Mesodermal cell (in vitro differentiated cells): ENCODE data around the gene STK32C.

Source experiments
- H3K27ac ChIP-seq: 2 replicates; pipeline ENCODE4 v1.7.0; 2013; ENCODE audit warnings: mild to moderate bottlenecking, low read depth, low read length, moderate library complexity; ENCODE audit not compliant: severe bottlenecking
- H3K36me3 ChIP-seq: 2 replicates; pipeline ENCODE4 v1.7.1; 2013; ENCODE audit warnings: mild to moderate bottlenecking, low read length, moderate library complexity; ENCODE audit not compliant: control insufficient read depth, insufficient read depth
- H3K4me1 ChIP-seq: one replicate; pipeline ENCODE4 v1.7.1; 2013; ENCODE audit warnings: mild to moderate bottlenecking, low read length; ENCODE audit not compliant: insufficient read depth, control insufficient read depth, poor library complexity, severe bottlenecking
- H3K4me3 ChIP-seq: 2 replicates; pipeline ENCODE4 v1.7.0; 2013; ENCODE audit warnings: low read length, control low read depth, mild to moderate bottlenecking; ENCODE audit not compliant: insufficient read depth, poor library complexity, severe bottlenecking; ENCODE audit errors: extremely low read depth
- H3K9me3 ChIP-seq: 2 replicates; pipeline ENCODE4 v1.7.1; 2013; ENCODE audit warnings: mild to moderate bottlenecking, low read length, moderate library complexity; ENCODE audit not compliant: control insufficient read depth
- WGBS, 2 experiments: methylation state at CpG; one replicate each; pipeline ENCODE4 v1.1.5; 2013; ENCODE audit warnings: missing lambda C conversion rate in 2 of 2; ENCODE audit not compliant: insufficient coverage in 2 of 2; 5-methylcytosine and 5-hydroxymethylcytosine counted together

The STK32C gene

GRCh38 chr10:132184816-132185593 is 122.7 kb downstream of the STK32C start:
- Histone ChIP-seq H3K36me3 (no peaks in the 10 kb centered on the region), H3K4me3 (no peak overlapping the region)
- WGBS, 2 experiments, result 38 to 40% methylated on average over 32 to 35 of the region's 35 CpGs

DNA sequence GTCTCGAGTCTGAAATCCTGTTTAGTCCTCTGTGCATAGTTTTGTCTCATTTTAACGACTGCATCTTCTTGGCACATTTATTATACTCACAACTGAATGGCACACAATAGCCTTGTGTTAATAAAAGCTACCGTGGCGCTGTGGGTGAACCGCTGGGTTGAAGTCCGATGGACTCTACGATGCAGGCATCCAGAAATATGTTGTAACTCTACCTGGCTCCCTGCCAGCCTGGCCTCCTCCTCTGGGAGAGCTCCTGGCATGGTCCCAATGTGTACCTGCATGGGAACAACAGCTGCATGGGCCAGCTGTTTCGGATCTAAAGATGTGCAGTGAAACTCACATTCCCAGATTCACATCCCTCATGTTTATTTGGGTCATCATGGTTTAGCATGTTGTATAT is 124.7 kb downstream of the STK32C start:
- Histone ChIP-seq H3K4me1 (no peaks in the 10 kb centered on the region), H3K36me3 (no peaks in the 10 kb centered on the region), H3K4me3 (no peak overlapping the region), H3K27ac (no peak overlapping the region), H3K9me3 (no peaks in the 10 kb centered on the region)
- WGBS, 2 experiments, result 83 to 84% methylated on average over 6 to 8 of the region's 8 CpGs

More at GRCh38 chr10:132184816-132185593, 122.7 kb downstream of the STK32C start:
- Histone ChIP-seq H3K9me3 (no peaks in the 10 kb centered on the region), H3K4me1 (no peaks in the 10 kb centered on the region), H3K27ac (no peak overlapping the region)

GRCh38 chr10:132182591-132182990 is 125.2 kb downstream of the STK32C start:
- Histone ChIP-seq H3K36me3 (no peaks in the 10 kb centered on the region), H3K27ac (no peak overlapping the region), H3K4me3 (no peak overlapping the region), H3K4me1 (no peaks in the 10 kb centered on the region), H3K9me3 (no peaks in the 10 kb centered on the region)
- WGBS, 2 experiments, result 80 to 88% methylated on average over 7 of the region's 7 CpGs

DNA sequence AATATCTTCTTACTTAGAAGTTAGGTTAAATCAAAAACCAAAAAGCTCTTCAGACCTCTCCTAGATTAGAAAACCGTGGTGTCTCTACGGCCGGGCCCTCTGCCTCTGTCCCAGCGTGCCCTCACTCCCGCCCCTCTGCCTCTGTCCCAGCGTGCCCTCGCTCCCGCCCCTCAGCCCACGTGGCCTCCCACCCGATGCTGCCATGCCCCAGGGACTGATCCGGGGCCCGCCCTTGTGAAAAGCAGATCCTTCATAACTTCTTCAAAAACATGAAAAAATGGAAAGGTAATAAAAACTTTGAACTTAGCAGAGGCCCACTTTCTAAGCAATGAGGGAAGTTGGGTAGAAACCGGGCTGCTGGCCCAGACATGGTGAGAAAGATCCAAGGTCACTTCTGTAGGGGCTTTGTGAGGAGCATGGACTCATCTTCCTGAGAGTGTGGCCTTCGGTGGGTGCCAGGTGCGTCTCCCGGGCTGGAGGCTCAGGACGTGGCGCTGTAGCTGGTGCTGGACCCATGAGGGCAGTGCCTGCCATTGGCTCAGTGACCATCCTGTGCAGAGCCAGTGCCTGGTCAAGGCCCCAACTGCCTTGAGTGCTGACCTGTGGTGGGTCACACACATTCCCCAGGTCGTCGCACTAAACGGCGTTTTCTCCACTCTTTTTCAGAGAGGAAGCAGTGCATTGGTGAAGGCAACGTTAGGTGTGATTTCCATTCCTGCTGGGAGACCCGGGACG is 125.9 kb downstream of the STK32C start:
- WGBS, 2 experiments, result 80 to 83% methylated on average over 12 to 21 of the region's 25 CpGs

GRCh38 chr10:132180736-132181135 is 127.0 kb downstream of the STK32C start:
- H3K4me3 ChIP-seq, result no peak overlapping the region
- 71 to 72% methylated on average over 9 to 11 of the region's 14 CpGs for WGBS, 2 experiments

More for the DNA sequence above, 125.9 kb downstream of the STK32C start:
- Histone ChIP-seq H3K9me3 (no peaks in the 10 kb centered on the region), H3K36me3 (no peaks in the 10 kb centered on the region), H3K27ac (no peak overlapping the region), H3K4me1 (no peaks in the 10 kb centered on the region), H3K4me3 (no peak overlapping the region)

DNA sequence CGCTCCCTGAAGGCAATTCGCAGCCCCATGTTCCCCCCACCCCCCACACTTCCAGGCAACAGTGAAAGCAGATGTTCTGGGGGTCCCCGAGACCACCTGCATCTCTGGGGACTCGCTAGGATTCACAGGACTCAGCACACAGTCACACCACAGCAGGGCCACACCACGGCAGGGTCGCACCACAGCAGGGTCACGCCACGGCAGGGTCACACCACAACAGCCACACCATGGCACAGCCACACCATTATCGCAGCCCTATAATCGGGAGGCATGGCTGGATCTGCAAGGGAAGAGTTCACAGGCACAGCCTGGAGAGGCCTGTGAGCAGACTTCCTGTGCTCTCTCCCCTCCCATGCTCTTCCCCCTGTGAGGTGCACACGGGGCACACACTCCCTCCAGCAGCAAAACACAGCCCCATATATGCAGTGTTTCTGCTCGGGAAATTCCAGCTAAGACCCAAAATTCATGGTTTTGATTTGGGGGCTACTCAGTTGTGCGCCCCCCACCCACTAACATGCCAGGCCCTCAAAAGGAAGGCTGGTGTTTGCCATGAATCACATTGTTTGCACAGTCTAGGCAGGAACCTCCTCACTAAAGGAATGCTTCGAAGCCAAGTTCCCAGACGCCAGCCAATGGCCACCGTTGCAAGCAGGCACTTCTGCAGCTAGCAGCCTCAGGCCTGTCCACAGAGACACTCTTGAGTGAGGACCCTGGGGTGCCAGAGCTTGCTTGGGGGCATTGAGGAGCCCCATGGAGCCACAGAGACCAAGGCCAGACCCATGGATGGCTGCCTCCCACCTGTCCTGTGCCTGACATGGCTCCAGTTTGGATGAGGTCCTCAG is 128.0 kb downstream of the STK32C start:
- Histone ChIP-seq H3K9me3 (no peaks in the 10 kb centered on the region), H3K36me3 (no peaks in the 10 kb centered on the region), H3K4me1 (no peaks in the 10 kb centered on the region), H3K27ac (no peak overlapping the region), H3K4me3 (no peak overlapping the region)
- 85 to 87% methylated on average over 10 to 14 of the region's 16 CpGs for WGBS, 2 experiments

More at GRCh38 chr10:132180736-132181135, 127.0 kb downstream of the STK32C start:
- H3K36me3 ChIP-seq, result no peaks in the 10 kb centered on the region
- no peaks in the 10 kb centered on the region for H3K4me1 ChIP-seq
- no peaks in the 10 kb centered on the region for H3K9me3 ChIP-seq
- H3K27ac ChIP-seq, result no peak overlapping the region

DNA sequence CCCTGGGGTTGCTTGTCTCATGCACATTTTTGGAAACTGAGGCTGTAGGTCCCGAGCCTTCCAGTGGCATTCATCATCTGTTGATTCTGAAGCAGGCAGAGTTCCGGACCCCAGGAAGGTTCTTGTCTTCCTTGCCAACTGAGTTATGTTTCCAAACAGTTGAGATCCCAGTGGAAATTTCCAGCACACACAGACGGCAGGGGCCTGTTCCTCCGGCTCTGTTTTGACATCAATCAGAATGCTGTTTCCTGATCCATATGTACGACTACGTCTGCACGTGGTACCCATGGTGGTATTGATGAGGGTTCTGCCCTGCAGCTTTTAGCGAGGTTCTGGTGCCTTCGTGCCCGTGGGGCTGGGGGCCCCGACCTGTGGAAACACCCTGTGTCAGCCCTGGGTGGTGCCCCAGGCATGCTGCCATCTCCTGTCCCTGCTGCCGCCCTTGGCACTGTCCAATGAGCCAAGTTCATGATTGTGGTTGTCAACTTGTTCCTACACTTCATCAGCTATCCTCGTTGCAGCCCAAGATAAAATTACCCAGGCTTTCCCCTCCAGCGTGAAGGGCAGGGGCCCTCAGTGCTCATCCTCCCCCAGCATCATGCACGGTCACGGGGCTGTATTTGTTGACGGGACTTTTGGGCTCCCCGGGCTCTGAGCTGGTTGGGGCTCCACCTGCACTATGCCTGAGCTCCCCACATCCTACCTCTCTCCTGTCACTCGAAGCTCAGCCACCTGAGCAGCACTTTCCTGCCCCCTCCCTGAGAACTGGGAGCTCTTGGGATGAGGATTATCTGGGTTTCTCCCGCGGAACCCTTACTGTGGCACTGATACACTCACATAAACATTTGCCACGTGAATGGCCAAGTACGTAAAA is 128.8 kb downstream of the STK32C start:
- H3K36me3 ChIP-seq, result no peaks in the 10 kb centered on the region
- no peak overlapping the region for H3K27ac ChIP-seq
- H3K9me3 ChIP-seq, result no peaks in the 10 kb centered on the region
- H3K4me3 ChIP-seq, result no peak overlapping the region
- 82 to 90% methylated on average over 18 to 22 of the region's 23 CpGs for WGBS, 2 experiments
- H3K4me1 ChIP-seq, result no peaks in the 10 kb centered on the region

- no peak overlapping the region for H3K27ac ChIP-seq
- no peaks in the 10 kb centered on the region for H3K36me3 ChIP-seq
- H3K9me3 ChIP-seq, result no peaks in the 10 kb centered on the region
- 63 to 72% methylated on average over 5 of the region's 6 CpGs for WGBS, 2 experiments
- no peak overlapping the region for H3K4me3 ChIP-seq
- no peaks in the 10 kb centered on the region for H3K4me1 ChIP-seq
Measured at GRCh38 chr10:132178046-132178445, 129.7 kb downstream of the STK32C start.

GRCh38 chr10:132176623-132177500 is 130.9 kb downstream of the STK32C start:
- WGBS, 2 experiments, result 75 to 78% methylated on average over 16 to 19 of the region's 19 CpGs
- Histone ChIP-seq H3K4me3 (no peak overlapping the region), H3K36me3 (no peaks in the 10 kb centered on the region), H3K9me3 (no peaks in the 10 kb centered on the region), H3K4me1 (no peaks in the 10 kb centered on the region), H3K27ac (no peak overlapping the region)
